ENCODE measurements around the gene PLCL1.

PLCL1 gene

DNA sequence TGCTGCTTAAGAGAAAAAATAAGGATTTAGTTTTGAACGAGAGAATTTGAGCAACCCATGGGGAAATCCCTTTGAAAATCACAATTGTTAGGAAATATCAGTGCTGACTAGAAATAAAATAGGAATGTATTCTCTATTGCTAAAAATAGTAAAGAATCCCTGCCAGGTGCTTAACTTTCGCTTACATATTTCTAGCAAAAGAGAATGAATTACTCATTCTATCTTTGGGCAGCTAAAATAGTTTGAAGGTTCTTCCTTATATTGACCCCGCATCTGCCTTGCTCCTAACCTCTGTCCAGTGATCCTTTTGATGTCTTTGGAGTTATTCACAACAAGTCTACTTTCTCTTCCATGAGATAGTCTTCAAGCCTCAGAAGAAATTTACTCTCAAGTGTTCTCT is 103.8 kb downstream of the PLCL1 start:
- TF ChIP-seq CTCF (IDR thresholded peaks at IDR 0.05; ENCODE audit: control insufficient read depth, extremely low read depth, insufficient read depth) = no peak
- no peak for DNase-seq (ENCODE audit: low read depth)

GRCh38 chr2:197908990-197909776 is 104.8 kb downstream of the PLCL1 start:
- no peak overlapping the region for H3K4me3 ChIP-seq (ENCODE audit: low read depth, low read length)
- no peak for DNase-seq (ENCODE audit: low read depth)

More for the DNA sequence above, 103.8 kb downstream of the PLCL1 start:
- H3K4me3 ChIP-seq (ENCODE audit: low read depth, low read length) = no peak overlapping the region

DNA sequence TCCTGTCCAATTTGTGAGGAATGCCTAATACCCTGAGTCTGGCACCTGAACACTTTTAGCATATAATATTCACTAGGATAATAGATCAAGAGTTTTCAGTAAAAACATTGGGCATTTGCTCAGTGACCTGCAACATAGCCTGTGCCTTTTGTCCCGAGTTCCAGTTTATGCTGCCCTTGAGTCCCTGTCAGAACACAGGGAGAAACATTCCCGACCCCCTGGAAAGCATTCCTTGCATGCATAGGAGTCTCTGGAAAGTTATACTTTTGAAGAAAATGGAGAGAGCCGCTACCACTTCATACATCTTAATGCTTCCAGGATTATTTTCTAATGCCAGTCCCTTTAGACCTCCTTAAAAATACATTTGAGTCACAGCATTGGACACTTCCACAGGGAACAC is 107.3 kb downstream of the PLCL1 start:
- DNase-seq (ENCODE audit: low read depth) = no peak
- no peak for TF ChIP-seq CTCF (IDR thresholded peaks at IDR 0.05; ENCODE audit: control insufficient read depth, extremely low read depth, insufficient read depth)

More at GRCh38 chr2:197908990-197909776, 104.8 kb downstream of the PLCL1 start:
- no peak for TF ChIP-seq CTCF (IDR thresholded peaks at IDR 0.05; ENCODE audit: control insufficient read depth, extremely low read depth, insufficient read depth)

DNA sequence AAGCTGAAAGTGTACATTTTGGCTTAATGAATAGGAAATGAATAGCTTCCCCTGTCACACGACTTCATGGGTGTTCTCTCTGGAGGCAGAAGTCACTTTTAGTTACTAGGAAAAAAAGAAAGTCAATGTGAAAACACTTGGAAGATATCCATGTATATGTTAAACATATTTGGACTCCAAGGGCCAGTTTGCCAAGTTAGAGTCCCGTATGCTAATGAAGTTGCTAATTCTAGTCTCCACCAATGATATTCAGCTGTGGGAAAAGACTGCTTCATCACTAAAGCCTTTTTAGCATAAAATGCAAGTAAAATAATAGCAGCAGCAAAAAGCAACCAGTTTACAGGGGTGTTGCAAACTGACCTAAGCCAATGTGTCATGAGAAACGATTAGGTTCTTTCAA is 108.7 kb downstream of the PLCL1 start:
- DNase-seq (ENCODE audit: low read depth) = no peak
- TF ChIP-seq CTCF (IDR thresholded peaks at IDR 0.05; ENCODE audit: control insufficient read depth, extremely low read depth, insufficient read depth) = no peak
- no peak overlapping the region for H3K4me3 ChIP-seq (ENCODE audit: low read depth, low read length)

More for the DNA sequence above, 107.3 kb downstream of the PLCL1 start:
- no peak overlapping the region for H3K4me3 ChIP-seq (ENCODE audit: low read depth, low read length)

DNA sequence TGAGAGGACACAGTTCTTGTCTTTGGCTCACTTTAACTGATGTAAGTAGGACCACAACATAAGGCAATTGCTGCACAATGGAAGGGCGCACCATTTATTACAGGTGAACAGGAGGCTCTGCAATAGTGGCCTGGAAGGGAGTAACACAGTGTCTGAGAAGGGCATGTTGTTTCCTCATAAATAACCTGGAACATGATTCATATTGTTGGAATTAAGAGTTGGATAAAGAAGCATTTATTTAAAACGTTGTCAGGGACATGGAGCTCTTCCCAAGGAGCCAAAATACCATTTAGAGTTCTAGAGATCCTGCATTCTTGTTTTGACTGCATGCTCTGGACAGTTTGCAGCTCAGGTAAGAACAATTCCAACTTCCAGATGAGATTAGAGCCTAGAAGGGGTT is 110.4 kb downstream of the PLCL1 start:
- no peak for TF ChIP-seq CTCF (IDR thresholded peaks at IDR 0.05; ENCODE audit: control insufficient read depth, extremely low read depth, insufficient read depth)
- H3K4me3 ChIP-seq (ENCODE audit: low read depth, low read length) = no peak overlapping the region
- no peak for DNase-seq (ENCODE audit: low read depth)

DNA sequence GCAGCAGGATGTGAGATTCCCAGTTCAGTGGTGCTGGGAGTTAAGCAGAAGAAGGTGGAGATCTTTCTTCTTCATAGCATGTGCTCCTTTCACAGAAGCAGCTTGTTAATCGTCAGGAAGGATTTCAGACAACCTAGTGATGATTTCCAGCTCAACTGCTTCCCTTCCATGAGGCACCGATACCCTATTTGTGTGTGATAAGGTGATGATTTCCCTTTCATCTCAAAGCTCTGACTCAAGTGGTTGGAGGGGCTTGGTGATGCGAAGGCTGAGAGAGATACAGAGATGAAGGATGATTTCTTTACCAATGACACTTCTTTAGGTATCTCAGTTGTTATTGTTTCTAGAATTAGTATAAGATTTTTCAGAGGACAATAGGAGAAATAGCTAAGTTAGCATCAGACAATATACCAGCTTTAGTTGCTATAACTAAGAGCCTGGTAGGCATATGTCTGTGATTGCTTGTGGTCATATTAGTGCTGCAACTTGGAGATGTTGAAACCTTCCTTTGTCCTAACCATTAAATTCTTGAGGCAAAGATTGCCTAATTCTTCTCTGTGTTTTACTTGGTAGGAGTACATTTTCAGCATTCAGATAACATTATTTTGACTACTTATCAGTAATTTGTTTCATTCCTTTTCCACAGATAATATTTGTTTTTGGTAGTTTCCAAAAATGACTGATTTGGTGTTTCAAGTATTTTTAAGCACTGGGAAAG is 111.3 kb downstream of the PLCL1 start:
- no peak for DNase-seq (ENCODE audit: low read depth)
- TF ChIP-seq CTCF (IDR thresholded peaks at IDR 0.05; ENCODE audit: control insufficient read depth, extremely low read depth, insufficient read depth) = no peak
- H3K4me3 ChIP-seq (ENCODE audit: low read depth, low read length) = no peak overlapping the region
